Stimulated activated CD4-positive, alpha-beta T cell treated with anti-CD3 and anti-CD28 coated beads, Interleukin-15, amount 100 ng/mL, for 48 hours (primary cell): ENCODE measurements around the gene BAD.
"Not testable (repeated sequence)": the region's sequence is repeated elsewhere in the genome, so short reads cannot be mapped to it uniquely, and the experiment has no call there.

Experiments used
- DNase-seq, 2 donors: peaks; one replicate each; pipeline ENCODE4 v3.0.0-alpha.2; 2020; ENCODE audit warnings: low read depth in 2 of 2

BAD gene

DNA sequence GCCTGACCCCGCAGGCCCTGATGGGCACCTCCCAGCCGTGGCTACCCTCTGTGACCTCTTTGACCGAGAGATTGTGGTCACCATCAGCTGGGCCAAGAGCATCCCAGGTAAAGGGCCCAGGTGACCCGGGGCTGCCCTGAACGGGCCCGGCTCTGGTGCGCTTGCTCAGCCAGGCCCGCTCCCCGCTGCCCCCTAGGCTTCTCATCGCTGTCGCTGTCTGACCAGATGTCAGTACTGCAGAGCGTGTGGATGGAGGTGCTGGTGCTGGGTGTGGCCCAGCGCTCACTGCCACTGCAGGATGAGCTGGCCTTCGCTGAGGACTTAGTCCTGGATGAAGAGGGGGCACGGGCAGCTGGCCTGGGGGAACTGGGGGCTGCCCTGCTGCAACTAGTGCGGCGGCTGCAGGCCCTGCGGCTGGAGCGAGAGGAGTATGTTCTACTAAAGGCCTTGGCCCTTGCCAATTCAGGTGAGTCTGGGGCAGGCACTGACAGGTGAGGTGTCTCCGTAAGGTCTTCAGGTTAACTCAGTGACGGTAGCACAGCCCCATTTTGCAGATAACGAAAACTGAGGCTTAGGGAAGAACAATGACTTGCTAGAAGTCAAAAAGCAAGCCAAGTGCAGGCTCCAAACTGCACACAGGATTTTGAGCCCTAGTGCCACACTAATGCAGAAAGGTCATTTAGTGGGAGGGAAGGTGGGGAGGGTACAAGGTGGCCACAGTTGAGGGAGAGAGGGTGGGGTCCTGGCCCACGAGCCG, 30.5 kb upstream of the BAD start:
- DNase-seq = no peak

GRCh38 chr11:64314146-64314804, 29.8 kb upstream of the BAD start:
- no peak for DNase-seq

GRCh38 chr11:64313491-64314145, 29.2 kb upstream of the BAD start:
- DNase-seq = no peak

DNA sequence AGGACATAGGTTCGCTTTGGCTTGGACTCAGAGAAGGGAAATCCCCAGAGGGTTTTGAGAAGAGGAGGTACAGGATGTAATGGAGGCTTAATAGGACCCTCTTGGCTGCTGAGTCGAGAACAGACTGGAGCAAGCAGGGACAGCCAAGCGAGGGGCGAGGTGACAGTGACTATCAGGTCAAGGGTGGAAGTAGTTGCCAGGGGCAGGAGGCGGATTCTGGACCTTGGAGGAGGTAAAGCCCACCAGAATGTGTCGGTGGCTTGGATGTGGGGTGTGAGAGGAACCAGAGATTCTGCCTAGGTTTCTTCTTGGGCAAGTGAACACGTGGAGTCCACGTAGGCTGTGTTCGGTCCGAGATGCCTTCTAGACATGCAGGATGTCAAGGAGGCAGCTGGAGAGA, 28.5 kb upstream of the BAD start:
- DNase-seq = no peak

GRCh38 chr11:64307795-64308194, 23.3 kb upstream of the BAD start:
- DNase-seq = not testable (repeated sequence)

- DNase-seq = no peak
Observed at GRCh38 chr11:64306876-64307622, 22.6 kb upstream of the BAD start.

DNA sequence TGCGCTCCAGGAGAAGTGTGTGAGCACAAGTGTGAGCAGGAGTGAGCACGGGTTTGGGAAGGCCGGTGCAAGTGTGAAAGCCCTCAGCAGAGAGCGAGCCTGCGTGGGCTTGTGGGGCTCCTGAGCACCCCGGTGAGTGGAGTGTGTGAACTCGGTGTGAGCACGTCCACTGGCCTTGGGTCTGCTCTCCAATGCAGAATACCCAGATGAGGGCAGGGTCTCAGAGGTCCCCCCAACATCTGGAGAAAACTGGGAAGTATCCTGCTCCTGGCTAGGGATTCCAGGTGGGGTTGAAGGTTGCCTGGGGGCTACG, 22.1 kb upstream of the BAD start:
- DNase-seq = no peak

- peak; percentile 52 to 59 for DNase-seq
Observed at GRCh38 chr11:64305691-64306562, 21.5 kb upstream of the BAD start.

GRCh38 chr11:64305075-64305690, 20.7 kb upstream of the BAD start, which contains the start of gene ESRRA:
TSS of gene ESRRA (plus strand) at chr11:64305524. CDS start at chr11:64307180, 1,656 bp downstream.
- DNase-seq = peak; percentile 99 to 100

- peak; percentile 90 to 95 for DNase-seq
Observed at GRCh38 chr11:64304316-64305072, 20.0 kb upstream of the BAD start.

GRCh38 chr11:64304032-64304315, 19.5 kb upstream of the BAD start:
- no peak for DNase-seq

DNA sequence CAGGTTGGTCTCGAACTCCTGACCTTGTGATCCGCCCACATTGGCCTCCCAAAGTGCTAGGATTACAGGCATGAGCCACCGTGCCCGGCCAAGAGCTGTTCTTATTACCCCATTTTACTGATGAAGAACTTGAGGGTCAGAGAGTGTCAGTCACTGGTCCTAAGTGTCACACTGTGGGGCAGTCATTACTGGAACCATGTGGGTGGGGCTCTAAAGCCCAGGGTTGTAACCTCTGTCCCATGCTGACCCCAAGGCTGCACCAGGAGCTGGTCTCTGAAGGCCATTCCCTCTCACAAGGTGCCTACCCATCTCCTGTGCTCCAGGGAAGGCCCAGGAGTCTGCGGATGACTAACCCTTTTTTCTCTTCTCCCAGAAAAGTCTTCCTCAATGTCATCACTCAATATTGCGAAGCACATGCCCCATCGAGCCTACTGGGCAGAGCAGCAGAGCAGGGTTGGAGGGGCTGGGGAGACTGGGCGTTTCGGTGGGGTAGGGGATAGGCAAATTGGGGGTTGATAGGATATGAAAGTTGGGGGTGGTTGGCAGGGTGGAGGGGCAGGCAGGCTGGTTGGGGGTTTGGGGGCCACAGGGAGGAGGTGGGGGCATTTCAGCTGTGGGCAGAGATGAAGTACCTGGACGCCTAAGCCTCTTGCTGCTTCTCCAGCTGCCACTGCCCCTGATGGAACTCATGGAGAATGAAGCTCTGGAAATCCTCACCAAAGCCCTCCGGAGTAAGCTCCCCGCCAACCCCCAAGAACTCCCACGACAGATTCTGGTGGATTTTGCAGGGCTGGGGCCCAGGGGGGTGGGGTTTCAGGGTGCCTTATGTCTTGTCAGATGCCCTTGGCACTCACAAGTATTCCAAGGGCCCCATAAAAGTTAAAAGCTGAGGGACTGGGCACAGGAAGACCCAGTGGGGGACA, 18.9 kb upstream of the BAD start:
- no peak for DNase-seq

GRCh38 chr11:64299847-64300648, 15.6 kb upstream of the BAD start, which contains the start of gene CATSPERZ:
TSS of gene CATSPERZ (plus strand) at chr11:64300358. CDS start at chr11:64300411, 53 bp downstream.
- no peak for DNase-seq

- no peak for DNase-seq
Observed at GRCh38 chr11:64298966-64299846, 14.7 kb upstream of the BAD start.

DNA sequence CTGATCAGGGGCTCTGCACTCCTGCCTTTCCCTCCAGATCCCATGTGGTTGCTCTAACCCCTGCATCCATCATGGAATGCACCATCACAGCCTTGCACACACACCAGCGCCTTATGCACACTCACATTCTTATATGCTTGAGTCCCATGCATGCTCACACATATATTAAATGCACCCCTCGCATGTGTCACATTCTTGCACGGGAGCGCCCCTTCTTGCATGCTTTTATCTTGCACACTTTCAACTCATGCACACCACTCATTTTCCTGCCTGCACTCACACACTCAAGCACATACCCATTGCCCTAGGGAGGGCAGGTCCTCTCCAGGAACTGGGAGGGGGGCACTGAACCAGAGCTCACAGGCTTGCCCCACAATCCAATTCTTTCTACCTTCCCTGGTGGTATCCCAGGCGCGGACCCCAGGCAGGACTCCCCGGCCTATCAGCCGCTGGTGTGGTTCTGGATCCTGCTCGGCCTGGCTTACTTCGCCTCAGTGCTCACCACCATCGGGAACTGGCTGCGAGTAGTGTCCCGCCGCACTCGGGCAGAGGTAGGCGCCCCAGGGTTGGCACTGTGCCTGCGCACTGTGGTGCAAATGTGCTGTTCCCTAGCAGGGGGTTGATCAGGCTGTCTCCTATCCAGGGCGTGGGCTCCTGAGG, 13.4 kb upstream of the BAD start:
- no peak for DNase-seq

DNA sequence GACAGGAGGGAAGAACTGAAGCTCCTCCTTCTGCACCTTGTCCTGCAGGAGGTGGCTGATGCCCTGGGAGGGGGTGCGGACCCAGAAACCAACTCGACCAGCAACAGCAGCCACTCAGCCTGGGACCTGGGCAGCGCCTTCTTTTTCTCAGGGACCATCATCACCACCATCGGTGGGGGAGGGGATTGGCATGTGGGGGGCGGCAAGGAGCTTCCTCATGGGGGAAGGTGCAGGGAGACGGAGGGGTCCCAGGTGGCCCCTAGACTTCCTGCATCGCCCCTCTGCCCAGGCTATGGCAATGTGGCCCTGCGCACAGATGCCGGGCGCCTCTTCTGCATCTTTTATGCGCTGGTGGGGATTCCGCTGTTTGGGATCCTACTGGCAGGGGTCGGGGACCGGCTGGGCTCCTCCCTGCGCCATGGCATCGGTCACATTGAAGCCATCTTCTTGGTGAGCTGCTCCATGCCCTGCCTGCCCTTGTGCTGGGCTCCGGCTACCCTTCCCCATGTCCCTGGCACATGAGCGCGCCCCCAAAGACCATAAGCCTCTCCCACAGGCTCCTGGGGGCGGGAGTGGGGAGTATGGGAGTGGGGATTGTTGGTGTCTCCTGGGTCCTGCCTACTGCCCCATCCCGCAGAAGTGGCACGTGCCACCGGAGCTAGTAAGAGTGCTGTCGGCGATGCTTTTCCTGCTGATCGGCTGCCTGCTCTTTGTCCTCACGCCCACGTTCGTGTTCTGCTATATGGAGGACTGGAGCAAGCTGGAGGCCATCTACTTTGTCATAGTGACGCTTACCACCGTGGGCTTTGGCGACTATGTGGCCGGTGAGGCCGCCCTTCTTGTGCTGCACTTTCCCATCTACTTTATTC, 12.6 kb upstream of the BAD start:
- no peak for DNase-seq
